Endometrium (tissue), 2 donors: ENCODE measurements around the gene CRK.
"Not testable (repeated sequence)": the region's sequence is repeated elsewhere in the genome, so short reads cannot be mapped to it uniquely, and the experiment has no call there.

Experiments used
- FAIRE-seq: peaks from 2 replicates; lab custom pipeline; 2012; peaks lifted over from hg19 to GRCh38; lab: Jason Lieb, UNC
- donor health status: control.
- donor health status: control.

CRK gene

GRCh38 chr17:1385861-1386260 lies 70.2 kb downstream of the CRK start:
- FAIRE-seq: no peak

- no peak for FAIRE-seq
Observed at GRCh38 chr17:1384905-1385435, 71.1 kb downstream of the CRK start.

- FAIRE-seq: no peak
Observed at GRCh38 chr17:1379930-1380313, 76.1 kb downstream of the CRK start.

GRCh38 chr17:1379208-1379929 lies 76.7 kb downstream of the CRK start:
- no peak for FAIRE-seq

GRCh38 chr17:1378476-1378860 lies 77.6 kb downstream of the CRK start:
- not testable (repeated sequence) for FAIRE-seq

- no peak for FAIRE-seq
Observed at GRCh38 chr17:1377334-1377733, 78.7 kb downstream of the CRK start.

GRCh38 chr17:1376061-1376460 lies 80.0 kb downstream of the CRK start:
- no peak for FAIRE-seq

- FAIRE-seq: no peak
Observed at GRCh38 chr17:1375615-1376014, 80.4 kb downstream of the CRK start.

- no peak for FAIRE-seq
Observed at GRCh38 chr17:1374431-1375177, 81.4 kb downstream of the CRK start.

GRCh38 chr17:1373707-1374237 lies 82.3 kb downstream of the CRK start:
- no peak for FAIRE-seq

- FAIRE-seq: no peak
Observed at GRCh38 chr17:1372618-1373017, 83.4 kb downstream of the CRK start.

- FAIRE-seq: no peak
Observed at GRCh38 chr17:1371893-1372590, 84.0 kb downstream of the CRK start.
